Fibroblast of skin of right quadriceps (primary cell): ENCODE results near the gene TES.

ENCODE experiments used
- DNase-seq: peaks from one replicate; pipeline ENCODE4 v3.0.0-alpha.2; 2013

The TES gene

DNA sequence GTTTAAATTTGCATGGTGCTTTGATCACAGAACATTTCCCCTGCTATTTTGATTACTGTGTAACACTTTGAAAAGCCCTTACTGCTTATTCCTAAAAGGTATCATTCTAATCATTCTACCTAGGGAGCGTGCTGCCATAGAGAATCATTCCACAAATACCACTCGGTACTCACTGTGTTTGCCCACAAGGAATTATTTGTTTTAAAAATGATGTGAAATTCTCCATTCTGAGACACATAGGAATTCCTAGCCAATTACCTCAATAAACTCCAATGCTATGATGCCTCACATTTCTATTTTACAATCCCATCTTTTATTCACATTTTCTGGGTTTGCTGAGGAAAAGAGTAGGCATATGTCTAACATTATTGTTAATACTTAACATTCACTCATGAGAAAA is 16.2 kb upstream of the TES start:
- DNase-seq: peak; percentile 39

- peak; percentile 41 for DNase-seq
Observed at GRCh38 chr7:116195451-116195850, 14.9 kb upstream of the TES start.

DNA sequence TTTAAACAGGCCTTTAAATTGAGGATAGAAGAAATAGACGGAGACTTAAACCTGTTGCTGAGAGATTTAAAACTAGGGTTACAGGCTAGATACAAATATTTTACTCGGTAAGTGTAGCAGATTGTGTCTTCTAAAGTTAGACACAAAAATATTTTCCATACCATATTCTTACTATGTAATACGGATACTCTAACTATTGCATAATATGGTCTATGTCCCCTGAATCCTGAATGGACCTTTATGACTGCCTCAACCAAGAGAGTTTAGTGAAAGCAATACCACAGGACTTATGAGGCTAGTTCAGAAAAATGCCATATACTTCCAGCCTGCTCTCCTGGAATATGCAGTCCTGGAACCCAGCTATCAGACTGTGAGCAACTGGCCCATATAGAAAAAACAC is 13.4 kb upstream of the TES start:
- no peak for DNase-seq

DNA sequence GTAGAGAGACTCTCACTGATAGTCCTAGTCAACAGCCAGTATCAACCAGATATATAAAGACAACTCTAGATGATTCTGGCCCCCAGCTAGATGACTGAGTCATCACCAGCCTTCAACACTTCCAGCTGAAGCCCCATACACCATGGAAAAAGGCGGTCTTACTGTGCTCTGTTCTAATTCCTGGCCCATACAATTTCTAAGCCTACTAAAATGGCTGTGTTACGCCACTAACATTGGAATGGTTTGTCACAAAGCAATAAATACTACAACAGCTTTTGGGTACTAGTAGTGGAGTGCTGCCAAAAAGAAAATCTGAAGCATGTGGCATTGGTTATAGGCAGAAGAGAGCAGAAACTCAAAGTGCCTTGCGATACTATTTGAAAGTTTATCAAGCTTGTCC is 13.0 kb upstream of the TES start:
- DNase-seq: peak; percentile 92

- no peak for DNase-seq
Observed at GRCh38 chr7:116198748-116199410, 11.5 kb upstream of the TES start.

- DNase-seq: no peak
Observed at GRCh38 chr7:116200963-116201362, 9.4 kb upstream of the TES start.

GRCh38 chr7:116206141-116206540 is 4.2 kb upstream of the TES start:
- DNase-seq: no peak

DNA sequence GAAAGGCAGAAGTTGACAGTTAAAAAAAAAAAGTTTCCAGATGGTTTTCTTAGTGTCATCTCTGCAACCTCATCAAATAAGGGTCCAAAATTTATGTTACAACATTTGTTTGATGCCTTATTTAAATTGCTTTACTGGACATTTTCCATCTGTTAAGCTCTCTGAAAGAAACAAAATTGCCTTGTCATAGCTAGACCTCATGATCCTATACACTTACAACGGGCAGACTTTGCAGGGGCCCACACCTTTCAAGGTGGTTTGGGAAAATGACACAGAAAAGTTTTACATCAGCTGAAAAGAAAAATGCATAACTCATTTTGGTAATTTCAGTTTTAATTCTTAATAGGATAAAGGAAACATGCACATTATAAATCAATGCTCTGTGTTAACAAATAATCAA is 1.4 kb upstream of the TES start:
- no peak for DNase-seq

GRCh38 chr7:116209561-116210070 is 723 bp upstream of the TES start:
- DNase-seq: no peak

DNA sequence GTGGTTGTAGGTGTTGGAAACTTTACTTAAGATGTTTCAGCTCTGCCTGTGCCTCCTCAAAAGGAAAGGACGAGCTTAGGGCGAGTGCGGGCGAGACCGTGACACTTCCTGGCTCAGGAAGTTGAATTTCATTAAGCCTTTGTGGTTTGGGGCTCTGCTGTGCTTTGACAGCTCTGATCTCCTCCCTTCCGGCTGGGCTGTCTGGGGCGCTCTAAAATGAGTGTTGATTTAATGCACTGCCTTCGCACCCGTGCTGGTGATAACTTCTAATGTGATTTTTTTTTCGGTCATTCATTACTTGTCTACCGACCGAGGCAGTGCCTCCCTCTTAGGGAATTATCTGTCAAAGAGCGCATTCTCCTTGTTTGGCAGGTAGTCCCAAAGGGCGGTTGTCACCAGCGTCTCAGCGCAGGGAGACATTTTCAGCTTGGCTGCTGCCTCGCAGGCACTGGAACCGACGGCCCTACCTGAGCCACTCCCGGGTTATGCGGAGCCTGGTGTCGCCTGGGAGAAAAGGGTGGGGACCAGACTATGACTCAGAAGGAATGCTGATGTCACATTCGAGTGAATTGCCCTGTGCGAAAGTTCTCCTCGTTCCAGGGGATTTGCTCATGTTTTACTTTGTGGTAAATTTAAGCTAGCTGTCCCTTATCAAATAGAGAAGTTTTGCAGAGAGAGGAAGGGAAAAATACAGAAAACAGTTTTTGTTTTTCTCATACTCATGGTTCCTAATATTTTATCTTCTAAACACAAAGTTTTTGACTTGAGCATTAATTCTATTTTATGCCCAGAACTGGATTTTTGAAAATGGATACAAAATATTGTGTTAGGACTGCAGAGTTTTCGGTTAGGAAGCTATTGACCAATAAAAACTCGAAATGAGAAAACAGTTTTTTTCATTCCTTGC is 920 bp downstream of the TES start:
- peak; percentile 91 for DNase-seq

DNA sequence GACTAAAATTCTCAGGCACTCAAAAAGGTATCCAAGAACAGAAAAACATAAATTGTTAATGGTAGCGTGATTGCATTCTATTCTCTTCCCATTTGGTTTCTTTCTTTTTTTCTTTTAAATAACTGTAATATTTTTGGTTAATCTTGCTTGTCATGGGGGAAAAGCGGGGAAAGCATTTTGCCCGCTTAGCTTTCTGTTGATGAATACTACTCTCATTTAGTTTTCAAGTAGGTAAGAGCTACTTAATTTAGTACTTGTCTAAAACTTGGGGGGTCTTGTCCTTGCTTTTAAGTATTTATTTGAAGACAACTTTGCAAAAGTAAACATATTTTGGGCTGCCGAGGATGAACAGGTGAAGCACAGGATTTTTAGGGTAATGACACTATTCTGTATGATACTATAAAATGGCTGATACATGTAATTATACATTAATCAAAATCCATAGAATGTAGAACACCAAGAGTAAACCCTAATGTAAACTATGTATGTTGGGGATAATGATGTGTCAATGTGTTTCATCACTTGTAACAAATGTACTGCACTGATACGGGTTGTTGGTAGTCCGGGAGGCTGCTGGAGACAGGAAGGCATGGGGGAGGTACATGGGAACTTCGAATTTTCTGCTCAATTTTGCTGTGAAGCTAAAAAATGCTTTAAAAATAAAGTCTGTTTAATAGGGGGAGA is 1.7 kb downstream of the TES start:
- peak; percentile 42 for DNase-seq

- peak; percentile 84 for DNase-seq
Observed at GRCh38 chr7:116212869-116213268, 2.5 kb downstream of the TES start.

- peak; percentile 78 for DNase-seq
Observed at GRCh38 chr7:116213361-116214130, 3.2 kb downstream of the TES start.

- DNase-seq: no peak
Observed at GRCh38 chr7:116214921-116215320, 4.6 kb downstream of the TES start.

GRCh38 chr7:116215551-116215950 is 5.2 kb downstream of the TES start:
- DNase-seq: no peak

DNA sequence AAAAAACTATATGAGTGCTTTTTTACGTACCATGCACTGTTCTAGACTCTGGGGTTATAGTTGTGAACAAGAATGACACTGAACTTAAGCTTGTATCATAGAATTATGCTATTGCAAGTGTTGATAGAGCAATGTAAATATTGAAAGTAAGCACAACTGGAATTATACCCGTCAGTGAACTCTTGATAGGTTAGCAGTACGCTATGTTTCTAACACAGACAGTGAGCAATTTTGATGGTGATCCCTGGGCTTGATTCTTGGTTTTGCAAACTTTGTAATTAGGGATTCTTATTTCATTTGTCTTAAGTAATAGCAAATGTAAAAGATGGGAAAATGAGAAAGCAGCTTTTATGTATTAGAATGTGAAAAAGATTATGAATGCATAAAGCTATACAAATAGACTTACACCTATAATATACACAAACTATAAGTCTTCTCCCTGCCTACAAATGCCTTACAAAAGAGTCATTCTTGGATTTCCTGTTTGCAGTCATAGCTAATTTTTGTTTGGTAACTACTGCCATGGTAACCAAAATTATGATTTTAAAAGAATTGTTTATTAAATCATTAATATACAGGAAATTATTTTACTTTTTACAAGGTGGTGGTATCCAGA is 6.7 kb downstream of the TES start:
- DNase-seq: peak; percentile 58

DNA sequence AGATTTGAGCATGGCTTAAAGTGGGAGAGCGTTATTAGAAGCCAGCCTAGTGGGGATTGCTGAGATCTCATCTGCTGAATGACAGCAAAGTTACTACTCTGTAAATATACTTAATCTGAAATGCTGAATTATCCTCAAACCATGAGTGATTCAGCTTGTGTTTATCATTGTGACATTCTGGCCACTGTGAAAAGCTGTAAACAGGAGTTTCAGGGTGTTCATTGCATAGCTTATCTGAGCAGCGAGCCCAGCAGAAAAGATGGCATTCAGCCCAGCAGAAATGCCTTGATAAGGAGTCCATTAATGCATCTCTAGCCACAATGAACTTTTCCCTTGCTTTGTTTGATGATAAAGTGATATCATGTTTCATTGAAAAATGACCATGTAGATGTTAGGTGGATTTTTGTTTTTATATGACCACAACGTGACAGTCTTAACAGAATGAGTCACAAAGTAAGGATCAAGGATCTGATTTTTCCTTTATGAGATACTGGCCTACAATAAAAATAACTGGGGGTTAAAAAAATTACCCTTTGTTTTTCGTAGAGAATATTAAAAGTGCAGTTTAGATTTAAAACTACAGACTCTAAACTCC is 7.8 kb downstream of the TES start:
- DNase-seq: peak; percentile 86

GRCh38 chr7:116218747-116219146 is 8.4 kb downstream of the TES start:
- DNase-seq: no peak

DNA sequence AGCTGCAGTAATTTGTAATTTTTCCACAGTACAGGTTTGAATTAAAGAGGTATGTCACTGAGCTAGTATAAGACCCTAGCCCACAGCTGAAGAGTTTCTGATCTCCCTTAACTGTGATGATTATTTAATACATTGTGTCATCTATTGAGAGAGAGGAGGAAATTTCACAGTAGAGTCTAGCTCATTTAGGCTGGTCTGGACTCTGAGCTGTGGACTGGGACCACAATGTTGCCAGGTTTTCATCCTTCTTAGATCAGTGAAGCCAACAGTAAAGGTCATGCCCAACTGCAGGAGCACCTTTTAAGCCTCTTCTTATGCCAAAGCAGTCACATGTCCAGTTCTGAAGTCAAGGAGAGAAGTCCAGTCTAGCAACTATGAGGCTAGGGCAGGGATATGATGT is 8.9 kb downstream of the TES start:
- no peak for DNase-seq

DNA sequence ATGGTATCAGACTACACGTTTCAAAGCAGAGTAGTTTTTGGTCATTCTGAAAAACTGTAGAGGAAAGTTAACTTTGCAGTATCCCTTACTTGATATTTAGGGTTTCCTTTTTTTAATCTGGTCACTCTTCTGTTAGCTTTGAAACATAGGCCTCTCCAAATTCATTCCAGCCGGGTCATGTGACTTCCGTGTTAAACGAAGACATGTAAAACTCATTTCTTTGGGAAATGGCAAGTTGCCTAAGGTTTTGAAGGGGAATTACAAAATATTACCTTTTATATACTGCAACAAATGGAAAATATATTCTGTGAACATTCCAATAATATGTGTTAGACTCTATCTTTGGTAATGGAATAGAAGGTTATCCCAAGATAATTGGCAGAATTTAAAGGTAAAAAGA is 9.5 kb downstream of the TES start:
- no peak for DNase-seq

GRCh38 chr7:116222501-116222900 is 12.2 kb downstream of the TES start:
- no peak for DNase-seq

DNA sequence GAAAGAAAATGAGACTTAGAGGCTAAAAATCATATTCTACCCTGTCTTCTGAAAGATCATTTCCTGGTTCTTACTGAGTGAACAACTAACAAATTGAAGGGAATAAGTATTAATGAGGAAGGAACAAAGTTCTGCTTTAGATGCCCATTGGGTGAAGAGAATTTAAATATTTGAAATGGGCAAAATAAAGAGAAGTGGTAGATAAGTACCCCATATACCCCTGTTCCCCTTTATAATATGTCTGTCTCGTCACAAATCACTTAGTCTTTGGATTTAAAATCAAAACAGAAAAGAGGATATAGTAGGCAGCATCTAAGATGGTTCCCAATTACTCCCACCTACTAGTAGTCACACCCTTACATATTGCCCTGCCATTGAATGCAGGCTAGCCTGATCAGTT is 13.2 kb downstream of the TES start:
- DNase-seq: no peak
